Right lobe of liver (tissue), 4 donors: ENCODE measurements around the gene AP4S1.

Source experiments
- POLR2A ChIP-seq: fragments of 450-650 bp; IDR thresholded peaks from one replicate; pipeline ENCODE4 v1.6.1; 2017; ENCODE audit warnings: antibody characterized with exemption, mild to moderate bottlenecking
- TF ChIP-seq, protein P1 (sequence below), 4 donors: fragments of 200-600 bp in 3 of 4; fragments of 450-650 bp in 1 of 4; IDR thresholded peaks; one replicate each; pipeline versions ENCODE4 v1.5.1 to v1.8.0; 2016 to 2022; ENCODE audit warnings: antibody characterized with exemption in 4 of 4, mild to moderate bottlenecking in 2 of 4
- donor health status: DM: no; HTN: no; CAD: no.
- donor health status: DM: no; HTN: no; CAD: no.
- donor health status: DM: no; HTN: yes; CAD: no.

- TF ChIP-seq, protein P1, sequence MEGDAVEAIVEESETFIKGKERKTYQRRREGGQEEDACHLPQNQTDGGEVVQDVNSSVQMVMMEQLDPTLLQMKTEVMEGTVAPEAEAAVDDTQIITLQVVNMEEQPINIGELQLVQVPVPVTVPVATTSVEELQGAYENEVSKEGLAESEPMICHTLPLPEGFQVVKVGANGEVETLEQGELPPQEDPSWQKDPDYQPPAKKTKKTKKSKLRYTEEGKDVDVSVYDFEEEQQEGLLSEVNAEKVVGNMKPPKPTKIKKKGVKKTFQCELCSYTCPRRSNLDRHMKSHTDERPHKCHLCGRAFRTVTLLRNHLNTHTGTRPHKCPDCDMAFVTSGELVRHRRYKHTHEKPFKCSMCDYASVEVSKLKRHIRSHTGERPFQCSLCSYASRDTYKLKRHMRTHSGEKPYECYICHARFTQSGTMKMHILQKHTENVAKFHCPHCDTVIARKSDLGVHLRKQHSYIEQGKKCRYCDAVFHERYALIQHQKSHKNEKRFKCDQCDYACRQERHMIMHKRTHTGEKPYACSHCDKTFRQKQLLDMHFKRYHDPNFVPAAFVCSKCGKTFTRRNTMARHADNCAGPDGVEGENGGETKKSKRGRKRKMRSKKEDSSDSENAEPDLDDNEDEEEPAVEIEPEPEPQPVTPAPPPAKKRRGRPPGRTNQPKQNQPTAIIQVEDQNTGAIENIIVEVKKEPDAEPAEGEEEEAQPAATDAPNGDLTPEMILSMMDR (IDR thresholded peaks at IDR 0.05) = no peak
- TF ChIP-seq POLR2A = no peak
Measured at GRCh38 chr14:30993071-30993470, 32.4 kb upstream of the AP4S1 start.
